ENCODE data around the gene NME7. TPM values are rescaled to one million over a fixed set of nuclear protein-coding genes. Genes with fewer than 3 reads are reported as not detected.
A peak's percentile ranks its signal among the peaks of the same experiment; 100 is the strongest.
"Not testable (repeated sequence)": the region's sequence is repeated elsewhere in the genome, so short reads cannot be mapped to it uniquely, and the experiment has no call there.

Gene NME7
- total RNA-seq, 1 experiment from 2014 or later: 13.8 TPM

DNA sequence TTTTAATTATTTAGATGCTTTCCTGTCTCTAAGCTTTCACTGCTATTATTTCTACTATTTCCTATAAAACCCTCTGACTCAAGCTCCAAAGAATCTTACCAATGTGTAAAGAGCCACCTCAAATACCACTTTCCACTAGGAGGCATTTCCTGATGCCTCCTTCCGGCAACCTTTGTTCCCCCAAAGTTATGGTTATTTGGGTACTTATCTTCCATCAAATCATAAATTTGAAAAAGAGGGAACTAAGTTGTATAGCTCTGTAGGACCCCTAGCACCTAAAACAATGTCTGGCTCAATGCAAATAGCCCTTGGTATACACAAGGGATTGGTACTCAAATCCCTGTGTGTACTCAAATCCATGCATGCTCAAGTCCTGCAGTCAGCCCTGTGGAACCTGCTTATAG is 79.6 kb downstream of the NME7 start:
- Mint-ChIP-seq H3K9me3 (peaks cover 23% of the 10 kb centered on the region), H3K36me3 (peaks cover 21% of the 10 kb centered on the region), H3K4me1 (peaks cover 25% of the 10 kb centered on the region), H3K4me3 (no peak overlapping the region), H3K27me3 (ENCODE audit: low read depth) (no peaks in the 10 kb centered on the region; the same call in 1 of the 2 replicates), H3K27ac (no peak overlapping the region; the same call in 1 of the 2 replicates)
- no peak for DNase-seq (ENCODE audit: low spot score)
- TF ChIP-seq SMAD4 (CRISPR knock-in tag; IDR thresholded peaks at IDR 0.05) (no peak), ESRRA (CRISPR knock-in tag; IDR thresholded peaks at IDR 0.05; ENCODE audit: borderline replicate concordance) (no peak)
- TF ChIP-seq, protein P1, sequence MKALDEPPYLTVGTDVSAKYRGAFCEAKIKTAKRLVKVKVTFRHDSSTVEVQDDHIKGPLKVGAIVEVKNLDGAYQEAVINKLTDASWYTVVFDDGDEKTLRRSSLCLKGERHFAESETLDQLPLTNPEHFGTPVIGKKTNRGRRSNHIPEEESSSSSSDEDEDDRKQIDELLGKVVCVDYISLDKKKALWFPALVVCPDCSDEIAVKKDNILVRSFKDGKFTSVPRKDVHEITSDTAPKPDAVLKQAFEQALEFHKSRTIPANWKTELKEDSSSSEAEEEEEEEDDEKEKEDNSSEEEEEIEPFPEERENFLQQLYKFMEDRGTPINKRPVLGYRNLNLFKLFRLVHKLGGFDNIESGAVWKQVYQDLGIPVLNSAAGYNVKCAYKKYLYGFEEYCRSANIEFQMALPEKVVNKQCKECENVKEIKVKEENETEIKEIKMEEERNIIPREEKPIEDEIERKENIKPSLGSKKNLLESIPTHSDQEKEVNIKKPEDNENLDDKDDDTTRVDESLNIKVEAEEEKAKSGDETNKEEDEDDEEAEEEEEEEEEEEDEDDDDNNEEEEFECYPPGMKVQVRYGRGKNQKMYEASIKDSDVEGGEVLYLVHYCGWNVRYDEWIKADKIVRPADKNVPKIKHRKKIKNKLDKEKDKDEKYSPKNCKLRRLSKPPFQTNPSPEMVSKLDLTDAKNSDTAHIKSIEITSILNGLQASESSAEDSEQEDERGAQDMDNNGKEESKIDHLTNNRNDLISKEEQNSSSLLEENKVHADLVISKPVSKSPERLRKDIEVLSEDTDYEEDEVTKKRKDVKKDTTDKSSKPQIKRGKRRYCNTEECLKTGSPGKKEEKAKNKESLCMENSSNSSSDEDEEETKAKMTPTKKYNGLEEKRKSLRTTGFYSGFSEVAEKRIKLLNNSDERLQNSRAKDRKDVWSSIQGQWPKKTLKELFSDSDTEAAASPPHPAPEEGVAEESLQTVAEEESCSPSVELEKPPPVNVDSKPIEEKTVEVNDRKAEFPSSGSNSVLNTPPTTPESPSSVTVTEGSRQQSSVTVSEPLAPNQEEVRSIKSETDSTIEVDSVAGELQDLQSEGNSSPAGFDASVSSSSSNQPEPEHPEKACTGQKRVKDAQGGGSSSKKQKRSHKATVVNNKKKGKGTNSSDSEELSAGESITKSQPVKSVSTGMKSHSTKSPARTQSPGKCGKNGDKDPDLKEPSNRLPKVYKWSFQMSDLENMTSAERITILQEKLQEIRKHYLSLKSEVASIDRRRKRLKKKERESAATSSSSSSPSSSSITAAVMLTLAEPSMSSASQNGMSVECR (CRISPR knock-in tag; IDR thresholded peaks at IDR 0.05; ENCODE audit: borderline replicate concordance): no peak
- peak; percentile 84 for ATAC-seq
- POLR2A ChIA-PET: no interaction called here
- CTCF ChIA-PET: no interaction called here

DNA sequence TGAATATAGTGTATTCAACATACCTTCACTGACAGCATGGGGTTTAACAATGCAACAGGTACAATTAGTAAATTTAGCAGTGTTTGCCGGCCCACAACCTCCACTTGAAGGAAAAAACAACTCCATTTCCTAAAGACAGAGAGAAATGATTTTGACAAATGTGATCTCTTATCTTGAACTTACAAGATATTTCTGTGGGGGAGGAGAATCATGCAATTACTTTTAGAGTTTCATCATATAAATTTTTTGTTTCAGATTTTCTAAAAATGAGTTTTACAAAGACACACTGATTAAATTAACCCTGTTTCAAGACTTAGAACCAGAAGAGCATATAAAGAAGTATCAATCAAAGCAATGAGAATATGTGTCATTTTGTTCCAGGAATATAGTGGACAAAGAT is 80.3 kb downstream of the NME7 start:
- DNase-seq (ENCODE audit: low spot score): no peak
- ChIA-PET CTCF (no interaction called here), POLR2A (no interaction called here)
- H3K27ac Mint-ChIP-seq: no peak overlapping the region; the same call in 1 of the 2 replicates
- no peak overlapping the region for H3K4me3 Mint-ChIP-seq
- H3K4me1 Mint-ChIP-seq: peaks cover 25% of the 10 kb centered on the region
- ATAC-seq: no peak
- TF ChIP-seq, protein P2, sequence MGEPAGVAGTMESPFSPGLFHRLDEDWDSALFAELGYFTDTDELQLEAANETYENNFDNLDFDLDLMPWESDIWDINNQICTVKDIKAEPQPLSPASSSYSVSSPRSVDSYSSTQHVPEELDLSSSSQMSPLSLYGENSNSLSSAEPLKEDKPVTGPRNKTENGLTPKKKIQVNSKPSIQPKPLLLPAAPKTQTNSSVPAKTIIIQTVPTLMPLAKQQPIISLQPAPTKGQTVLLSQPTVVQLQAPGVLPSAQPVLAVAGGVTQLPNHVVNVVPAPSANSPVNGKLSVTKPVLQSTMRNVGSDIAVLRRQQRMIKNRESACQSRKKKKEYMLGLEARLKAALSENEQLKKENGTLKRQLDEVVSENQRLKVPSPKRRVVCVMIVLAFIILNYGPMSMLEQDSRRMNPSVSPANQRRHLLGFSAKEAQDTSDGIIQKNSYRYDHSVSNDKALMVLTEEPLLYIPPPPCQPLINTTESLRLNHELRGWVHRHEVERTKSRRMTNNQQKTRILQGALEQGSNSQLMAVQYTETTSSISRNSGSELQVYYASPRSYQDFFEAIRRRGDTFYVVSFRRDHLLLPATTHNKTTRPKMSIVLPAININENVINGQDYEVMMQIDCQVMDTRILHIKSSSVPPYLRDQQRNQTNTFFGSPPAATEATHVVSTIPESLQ (CRISPR knock-in tag; IDR thresholded peaks at IDR 0.05): no peak
- TF ChIP-seq PRRX2 (CRISPR knock-in tag; IDR thresholded peaks at IDR 0.05) (no peak), SMAD3 (CRISPR knock-in tag; IDR thresholded peaks at IDR 0.05; ENCODE audit: borderline replicate concordance) (no peak), ZNF671 (CRISPR knock-in tag; IDR thresholded peaks at IDR 0.05) (no peak), ETV6 (CRISPR knock-in tag; IDR thresholded peaks at IDR 0.05) (no peak), ELF4 (CRISPR knock-in tag; IDR thresholded peaks at IDR 0.05; ENCODE audit: low read depth) (no peak), ZNF416 (CRISPR knock-in tag; IDR thresholded peaks at IDR 0.05) (no peak), OVOL2 (CRISPR knock-in tag; IDR thresholded peaks at IDR 0.05; ENCODE audit: borderline replicate concordance) (no peak), ZNF396 (CRISPR knock-in tag; IDR thresholded peaks at IDR 0.05; ENCODE audit: borderline replicate concordance) (no peak), ERG (CRISPR knock-in tag; IDR thresholded peaks at IDR 0.05) (no peak)
- TF ChIP-seq, protein P3, sequence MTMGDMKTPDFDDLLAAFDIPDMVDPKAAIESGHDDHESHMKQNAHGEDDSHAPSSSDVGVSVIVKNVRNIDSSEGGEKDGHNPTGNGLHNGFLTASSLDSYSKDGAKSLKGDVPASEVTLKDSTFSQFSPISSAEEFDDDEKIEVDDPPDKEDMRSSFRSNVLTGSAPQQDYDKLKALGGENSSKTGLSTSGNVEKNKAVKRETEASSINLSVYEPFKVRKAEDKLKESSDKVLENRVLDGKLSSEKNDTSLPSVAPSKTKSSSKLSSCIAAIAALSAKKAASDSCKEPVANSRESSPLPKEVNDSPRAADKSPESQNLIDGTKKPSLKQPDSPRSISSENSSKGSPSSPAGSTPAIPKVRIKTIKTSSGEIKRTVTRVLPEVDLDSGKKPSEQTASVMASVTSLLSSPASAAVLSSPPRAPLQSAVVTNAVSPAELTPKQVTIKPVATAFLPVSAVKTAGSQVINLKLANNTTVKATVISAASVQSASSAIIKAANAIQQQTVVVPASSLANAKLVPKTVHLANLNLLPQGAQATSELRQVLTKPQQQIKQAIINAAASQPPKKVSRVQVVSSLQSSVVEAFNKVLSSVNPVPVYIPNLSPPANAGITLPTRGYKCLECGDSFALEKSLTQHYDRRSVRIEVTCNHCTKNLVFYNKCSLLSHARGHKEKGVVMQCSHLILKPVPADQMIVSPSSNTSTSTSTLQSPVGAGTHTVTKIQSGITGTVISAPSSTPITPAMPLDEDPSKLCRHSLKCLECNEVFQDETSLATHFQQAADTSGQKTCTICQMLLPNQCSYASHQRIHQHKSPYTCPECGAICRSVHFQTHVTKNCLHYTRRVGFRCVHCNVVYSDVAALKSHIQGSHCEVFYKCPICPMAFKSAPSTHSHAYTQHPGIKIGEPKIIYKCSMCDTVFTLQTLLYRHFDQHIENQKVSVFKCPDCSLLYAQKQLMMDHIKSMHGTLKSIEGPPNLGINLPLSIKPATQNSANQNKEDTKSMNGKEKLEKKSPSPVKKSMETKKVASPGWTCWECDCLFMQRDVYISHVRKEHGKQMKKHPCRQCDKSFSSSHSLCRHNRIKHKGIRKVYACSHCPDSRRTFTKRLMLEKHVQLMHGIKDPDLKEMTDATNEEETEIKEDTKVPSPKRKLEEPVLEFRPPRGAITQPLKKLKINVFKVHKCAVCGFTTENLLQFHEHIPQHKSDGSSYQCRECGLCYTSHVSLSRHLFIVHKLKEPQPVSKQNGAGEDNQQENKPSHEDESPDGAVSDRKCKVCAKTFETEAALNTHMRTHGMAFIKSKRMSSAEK (CRISPR knock-in tag; IDR thresholded peaks at IDR 0.05; ENCODE audit: borderline replicate concordance): no peak
- H3K36me3 Mint-ChIP-seq: peaks cover 29% of the 10 kb centered on the region
- H3K27me3 Mint-ChIP-seq (ENCODE audit: low read depth): no peaks in the 10 kb centered on the region; the same call in 1 of the 2 replicates
- H3K9me3 Mint-ChIP-seq: peaks cover 30% of the 10 kb centered on the region

GRCh38 chr1:169281562-169281961 is 86.0 kb downstream of the NME7 start:
- H3K9me3 Mint-ChIP-seq: peaks cover 64% of the 10 kb centered on the region
- POLR2A ChIA-PET, H3K4me1 Mint-ChIP-seq: not testable (repeated sequence)

More at GRCh38 chr1:169281562-169281961, 86.0 kb downstream of the NME7 start:
- H3K27ac Mint-ChIP-seq; H3K27me3 Mint-ChIP-seq (ENCODE audit: low read depth); DNase-seq (ENCODE audit: low spot score); CTCF ChIA-PET; H3K4me3 Mint-ChIP-seq; ATAC-seq: not testable (repeated sequence)
- peaks cover 68% of the 10 kb centered on the region for H3K36me3 Mint-ChIP-seq

All from WTC11 (cell line).